Natural killer cell (primary cell): ENCODE measurements around the gene ZC3H10. TPM values are rescaled to one million over a fixed set of nuclear protein-coding genes. Genes with fewer than 3 reads are reported as not detected.
"Not testable (repeated sequence)": the region's sequence is repeated elsewhere in the genome, so short reads cannot be mapped to it uniquely, and the experiment has no call there.

Experiments used
- ATAC-seq, 3 donors: fragments of 150-1000 bp in 2 of 3; fragments of 200-7000 bp in 1 of 3; cut with Tn5 transposase; 1 replicate in 1 of 3; 2 replicates in 2 of 3; pipeline ENCODE4 v1.10.0; 2021; ENCODE audit warnings: mild to moderate bottlenecking in 2 of 3, moderate library complexity in 2 of 3
- DNase-seq, 2 donors: peaks; one replicate each; pipeline versions ENCODE4 v3.0.0 to v3.0.0-alpha.2; 2013 to 2021; ENCODE audit warnings: mixed read lengths in 1 of 2
- H3K27ac ChIP-seq: one replicate; pipeline ENCODE4 v1.5.1; 2013; ENCODE audit warnings: mild to moderate bottlenecking, low read length
- H3K27me3 ChIP-seq: one replicate; pipeline ENCODE4 v1.6.1; 2013; ENCODE audit warnings: low read length; ENCODE audit not compliant: control insufficient read depth, insufficient read depth
- H3K36me3 ChIP-seq: one replicate; pipeline ENCODE4 v1.6.1; 2013; ENCODE audit warnings: low read length; ENCODE audit not compliant: control insufficient read depth, insufficient read depth
- H3K4me1 ChIP-seq: one replicate; pipeline ENCODE4 v1.6.1; 2013; ENCODE audit warnings: low read length; ENCODE audit not compliant: control insufficient read depth, insufficient read depth
- H3K4me3 ChIP-seq: one replicate; pipeline ENCODE4 v1.5.1; 2013; ENCODE audit warnings: low read length
- H3K9me3 ChIP-seq: one replicate; pipeline ENCODE4 v1.6.1; 2013; ENCODE audit warnings: low read length; ENCODE audit not compliant: control insufficient read depth, insufficient read depth
- H3K27ac Mint-ChIP-seq, 2 donors: one replicate each; pipeline ENCODE4 v1.8.0; 2022; ENCODE audit warnings: mild to moderate bottlenecking in 2 of 2, mixed read lengths in 2 of 2, moderate library complexity in 1 of 2
- H3K27me3 Mint-ChIP-seq, 2 donors: one replicate each; pipeline ENCODE4 v1.8.0; 2022; ENCODE audit warnings: low read depth in 2 of 2, mixed read lengths in 2 of 2
- H3K36me3 Mint-ChIP-seq: one replicate; pipeline ENCODE4 v1.8.0; 2022; ENCODE audit warnings: mixed read lengths
- H3K4me1 Mint-ChIP-seq, 2 donors: one replicate each; pipeline ENCODE4 v1.8.0; 2022; ENCODE audit warnings: mixed read lengths in 2 of 2
- H3K4me3 Mint-ChIP-seq: one replicate; pipeline ENCODE4 v1.8.0; 2022; ENCODE audit warnings: mild to moderate bottlenecking, moderate library complexity, mixed read lengths
- H3K9me3 Mint-ChIP-seq, 2 donors: one replicate each; pipeline ENCODE4 v1.8.0; 2022; ENCODE audit warnings: mixed read lengths in 2 of 2
- CTCF ChIP-seq: fragments of 200-600 bp; IDR thresholded peaks from one replicate; pipeline ENCODE4 v1.8.0; 2022; ENCODE audit warnings: antibody characterized with exemption
- WGBS: methylation state at CpG from one replicate; pipeline ENCODE4 v1.1.7; 2013; ENCODE audit warnings: missing lambda C conversion rate; ENCODE audit not compliant: insufficient coverage; 5-methylcytosine and 5-hydroxymethylcytosine counted together
- intact Hi-C: fragments of 100-400 bp; cut with micrococcal nuclease; formaldehyde crosslinking; loops from one replicate; pipeline ENCODE4 v1.14.2; 2022
- total RNA-seq, 4 donors: library from RNA; stranded (reverse); fragments of 120-200 nt in 1 of 4; gene quantifications; one replicate each; pipeline versions ENCODE4 v1.2.3 to v1.2.4, GENCODE V29; 2013 to 2022

ZC3H10 gene
- total RNA-seq, 3 donors from 2014 or later (not counting 1 experiment from before 2014, with no cell fraction given): 12.0 to 24.3 (median 16.2) TPM

DNA sequence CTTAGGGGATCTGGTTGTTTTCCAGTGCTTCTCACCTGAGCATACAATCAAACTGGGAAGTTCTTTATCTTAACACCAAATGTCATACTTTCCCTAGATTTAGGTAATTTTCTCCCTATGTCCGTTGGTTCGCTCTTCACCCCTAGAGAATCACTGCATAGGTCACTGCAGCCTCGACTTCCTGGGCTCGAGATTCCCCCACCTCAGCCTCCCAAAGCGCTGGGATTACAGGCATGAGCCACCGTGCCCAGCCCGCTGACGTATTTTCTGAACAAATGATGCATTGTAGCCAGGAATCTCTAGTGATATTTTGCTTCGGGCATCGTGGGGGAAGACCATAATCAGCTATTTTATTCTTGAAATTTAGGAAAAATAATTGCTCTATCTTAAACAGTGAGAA, 2.7 kb upstream of the ZC3H10 start:
- Mint-ChIP-seq H3K27me3 (no peaks in the 10 kb centered on the region), H3K4me1 (peaks cover 33% of the 10 kb centered on the region in 2 donors), H3K27ac (peak overlapping the region; percentile 95 to 99), H3K36me3 (peaks cover 11% of the 10 kb centered on the region), H3K4me3 (peak overlapping the region; percentile 98), H3K9me3 (no peaks in the 10 kb centered on the region)
- Histone ChIP-seq H3K4me3 (peak overlapping the region; percentile 61), H3K36me3 (peaks cover 27% of the 10 kb centered on the region), H3K27me3 (no peaks in the 10 kb centered on the region), H3K4me1 (peaks cover 28% of the 10 kb centered on the region), H3K27ac (peak overlapping the region; percentile 88), H3K9me3 (no peaks in the 10 kb centered on the region)
- DNase-seq: no peak
- TF ChIP-seq CTCF: no peak
- no peak for ATAC-seq
- intact Hi-C loops: loop anchor here (5.0 kb wide), 1 partner anchor 73 kb away; the partner anchor contains the start of gene RPS26
- WGBS: 72% methylated on average over 10 of the region's 10 CpGs

DNA sequence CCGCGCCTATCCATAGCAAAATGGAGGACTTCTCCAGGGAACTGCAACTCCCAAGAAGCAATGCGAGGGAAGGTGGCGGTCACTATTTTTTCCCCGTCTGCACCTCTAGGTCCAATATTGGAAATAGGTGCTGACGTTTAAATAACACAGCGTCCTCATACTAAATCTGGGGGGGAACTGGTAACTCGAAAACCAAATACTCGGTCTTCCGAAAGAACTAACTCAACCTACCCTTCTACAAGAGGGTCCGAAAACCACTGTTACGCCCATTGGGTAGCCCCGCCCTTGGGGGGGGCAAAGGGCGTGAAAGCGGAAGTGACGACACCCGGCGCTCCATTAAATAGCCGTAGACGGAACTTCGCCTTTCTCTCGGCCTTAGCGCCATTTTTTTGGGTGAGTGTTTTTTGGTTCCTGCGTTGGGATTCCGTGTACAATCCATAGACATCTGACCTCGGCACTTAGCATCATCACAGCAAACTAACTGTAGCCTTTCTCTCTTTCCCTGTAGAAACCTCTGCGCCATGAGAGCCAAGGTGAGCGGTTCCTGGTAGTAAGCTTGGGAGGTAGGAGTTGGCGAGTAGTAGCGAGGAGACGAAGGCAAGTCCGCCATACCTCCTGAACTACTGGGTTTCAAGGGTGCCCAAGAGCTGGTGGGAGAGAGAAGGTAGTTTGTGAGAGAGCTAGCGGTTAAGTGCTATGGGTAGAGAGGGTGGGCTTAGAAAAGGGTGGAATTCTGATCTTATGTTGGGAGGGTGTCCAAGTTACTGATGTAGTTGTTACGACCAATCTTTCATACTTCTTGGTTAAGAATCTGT, 1.6 kb upstream of the ZC3H10 start, which contains the start of gene RPL41:
Gene RPL41 (plus strand): TSS at position 367 of the 815 bp plus-strand sequence.
- Histone ChIP-seq H3K36me3 (peaks cover 27% of the 10 kb centered on the region), H3K4me1 (peaks cover 28% of the 10 kb centered on the region), H3K27me3 (no peaks in the 10 kb centered on the region), H3K9me3 (no peaks in the 10 kb centered on the region), H3K27ac (peak within 1 kb of the TSS; percentile 88), H3K4me3 (peak within 1 kb of the TSS; percentile 61)
- WGBS: under 1% methylated on average over 32 of the region's 34 CpGs
- intact Hi-C loops: loop anchor here (1.0 to 5.0 kb wide), 3 partner anchors 12 to 287 kb away; partner anchors contain the start of genes DNAJC14, PA2G4 and RPS26
- Mint-ChIP-seq H3K9me3 (no peaks in the 10 kb centered on the region), H3K4me1 (peaks cover 33% of the 10 kb centered on the region in 2 donors), H3K36me3 (peaks cover 11% of the 10 kb centered on the region), H3K4me3 (peak within 1 kb of the TSS; percentile 98), H3K27me3 (no peaks in the 10 kb centered on the region), H3K27ac (peak within 1 kb of the TSS; percentile 95 to 99)
- DNase-seq (peak; percentile 95 to 97), ATAC-seq (peak; percentile 57 to 75 (median 58))
- no peak for TF ChIP-seq CTCF

GRCh38 chr12:56117082-56117706, 872 bp upstream of the ZC3H10 start:
- not testable (repeated sequence) for ATAC-seq, DNase-seq, H3K9me3 Mint-ChIP-seq, H3K9me3 ChIP-seq, H3K27me3 ChIP-seq, H3K27me3 Mint-ChIP-seq
- peaks cover 11% of the 10 kb centered on the region for H3K36me3 Mint-ChIP-seq
- H3K27ac Mint-ChIP-seq: peak overlapping the region; percentile 95 to 99
- intact Hi-C loops: loop anchor here (5.0 kb wide), 1 partner anchor 75 kb away; the partner anchor contains the start of gene RPS26
- Histone ChIP-seq H3K36me3 (peaks cover 25% of the 10 kb centered on the region), H3K27ac (peak overlapping the region; percentile 90), H3K4me1 (peaks cover 28% of the 10 kb centered on the region), H3K4me3 (peak overlapping the region; percentile 61)
- WGBS: under 1% methylated on average over 6 of the region's 16 CpGs
- peak overlapping the region; percentile 98 for H3K4me3 Mint-ChIP-seq
- peaks cover 33% of the 10 kb centered on the region in 2 donors for H3K4me1 Mint-ChIP-seq
